ENCODE results near the gene EDA.

DNA sequence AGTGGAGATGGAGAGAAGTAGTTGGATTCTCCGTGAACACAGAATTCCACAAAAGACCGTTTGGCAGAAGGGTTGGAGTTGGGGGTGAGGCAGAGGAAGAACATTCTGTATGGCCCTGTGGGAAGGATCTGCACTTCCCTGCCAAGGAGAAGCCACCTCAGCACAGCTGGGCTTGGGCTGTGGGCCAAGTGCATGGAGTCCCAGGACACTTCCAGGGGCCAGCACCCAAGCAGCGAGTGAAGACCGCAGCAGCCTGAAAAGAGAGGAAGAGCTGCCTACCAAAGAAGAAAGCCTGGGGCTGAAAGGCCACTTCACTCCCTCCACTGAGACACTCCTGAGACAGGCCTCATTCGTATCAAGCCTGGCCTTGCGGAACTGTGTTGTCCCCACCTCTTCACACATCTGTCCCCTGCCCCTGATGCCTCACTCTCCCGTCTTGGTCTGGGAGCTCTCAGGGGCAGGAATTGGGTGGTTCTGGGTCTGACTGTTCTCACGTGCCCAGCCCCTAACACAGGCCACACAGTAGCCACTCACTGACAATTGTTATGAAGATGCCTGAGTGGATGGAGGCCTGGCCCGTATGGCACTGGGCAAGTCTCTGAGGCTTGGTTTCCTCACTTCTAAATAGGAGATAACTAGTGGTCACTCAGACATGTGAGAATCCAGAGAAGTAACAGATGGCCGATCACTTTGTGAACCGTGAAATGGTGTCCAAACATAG, 437.1 kb downstream of the EDA start:
- TF ChIP-seq, protein P1, sequence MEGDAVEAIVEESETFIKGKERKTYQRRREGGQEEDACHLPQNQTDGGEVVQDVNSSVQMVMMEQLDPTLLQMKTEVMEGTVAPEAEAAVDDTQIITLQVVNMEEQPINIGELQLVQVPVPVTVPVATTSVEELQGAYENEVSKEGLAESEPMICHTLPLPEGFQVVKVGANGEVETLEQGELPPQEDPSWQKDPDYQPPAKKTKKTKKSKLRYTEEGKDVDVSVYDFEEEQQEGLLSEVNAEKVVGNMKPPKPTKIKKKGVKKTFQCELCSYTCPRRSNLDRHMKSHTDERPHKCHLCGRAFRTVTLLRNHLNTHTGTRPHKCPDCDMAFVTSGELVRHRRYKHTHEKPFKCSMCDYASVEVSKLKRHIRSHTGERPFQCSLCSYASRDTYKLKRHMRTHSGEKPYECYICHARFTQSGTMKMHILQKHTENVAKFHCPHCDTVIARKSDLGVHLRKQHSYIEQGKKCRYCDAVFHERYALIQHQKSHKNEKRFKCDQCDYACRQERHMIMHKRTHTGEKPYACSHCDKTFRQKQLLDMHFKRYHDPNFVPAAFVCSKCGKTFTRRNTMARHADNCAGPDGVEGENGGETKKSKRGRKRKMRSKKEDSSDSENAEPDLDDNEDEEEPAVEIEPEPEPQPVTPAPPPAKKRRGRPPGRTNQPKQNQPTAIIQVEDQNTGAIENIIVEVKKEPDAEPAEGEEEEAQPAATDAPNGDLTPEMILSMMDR (IDR thresholded peaks at IDR 0.05; ENCODE audit: low read depth, low read length): no peak
- no peak for TF ChIP-seq MYC (IDR thresholded peaks at IDR 0.05; ENCODE audit: low read depth, low read length)
- no peak for TF ChIP-seq POLR2A (IDR thresholded peaks at IDR 0.05; ENCODE audit: extremely low read depth, insufficient read length)
- TF ChIP-seq, protein P2, sequence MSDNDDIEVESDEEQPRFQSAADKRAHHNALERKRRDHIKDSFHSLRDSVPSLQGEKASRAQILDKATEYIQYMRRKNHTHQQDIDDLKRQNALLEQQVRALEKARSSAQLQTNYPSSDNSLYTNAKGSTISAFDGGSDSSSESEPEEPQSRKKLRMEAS (IDR thresholded peaks at IDR 0.05; ENCODE audit: low read depth, low read length): no peak

Measured in NB4 (cell line).